Transverse colon (tissue), 4 donors: Measurements from ENCODE around the gene TRIM47. TPM values are rescaled to one million over a fixed set of nuclear protein-coding genes. Genes with fewer than 3 reads are reported as not detected.
A peak's percentile ranks its signal among the peaks of the same experiment; 100 is the strongest.
"Not testable (repeated sequence)": the region's sequence is repeated elsewhere in the genome, so short reads cannot be mapped to it uniquely, and the experiment has no call there.

Source experiments
- DNase-seq: peaks from one replicate; pipeline ENCODE4 v3.0.0-alpha.2; 2019
- H3K27ac ChIP-seq, 4 donors: fragments of 200-600 bp; sonication (generic); 2 replicates each; pipeline ENCODE4 v1.5.1; 2016 to 2018; ENCODE audit warnings: inconsistent platforms in 4 of 4
- H3K27me3 ChIP-seq: fragments of 200-600 bp; sonication (generic); 2 replicates; pipeline ENCODE4 v1.5.1; 2017; ENCODE audit warnings: inconsistent platforms
- H3K36me3 ChIP-seq, 4 donors: fragments of 200-600 bp; sonication (generic); 2 replicates each; pipeline ENCODE4 v1.5.1; 2017 to 2019; ENCODE audit warnings: inconsistent platforms in 4 of 4
- H3K4me1 ChIP-seq, 4 donors: fragments of 200-600 bp; sonication (generic); 2 replicates each; pipeline ENCODE4 v1.5.1; 2017 to 2020; ENCODE audit warnings: inconsistent platforms in 4 of 4
- H3K4me3 ChIP-seq, 4 donors: fragments of 200-600 bp; sonication (generic); 1 replicate in 1 of 4; 2 replicates in 3 of 4; pipeline versions ENCODE4 v1.5.1 to v1.6.1; 2017 to 2019; ENCODE audit warnings: inconsistent platforms in 4 of 4
- H3K9me3 ChIP-seq, 2 donors: fragments of 200-600 bp; sonication (generic); 2 replicates each; pipeline ENCODE4 v1.5.1; 2017 to 2019; ENCODE audit warnings: inconsistent platforms in 2 of 2
- CTCF ChIP-seq, 5 experiments: fragments of 200-600 bp in 3 of 5; fragments of 450-650 bp in 2 of 5; sonication (generic) in 3 of 5; IDR thresholded peaks; 1 replicate in 2 of 5; 2 replicates in 3 of 5; pipeline ENCODE4 v1.5.1; 2016 to 2017; ENCODE audit warnings: antibody characterized with exemption in 5 of 5, inconsistent platforms in 3 of 5, mild to moderate bottlenecking in 2 of 5, moderate library complexity in 1 of 5
- EP300 ChIP-seq: sonication (generic); formaldehyde crosslinking; IDR thresholded peaks from one replicate; pipeline ENCODE4 v1.6.1; 2017; ENCODE audit warnings: antibody characterized with exemption, low read depth
- POLR2A ChIP-seq: fragments of 450-650 bp; IDR thresholded peaks from one replicate; pipeline ENCODE4 v1.6.1; 2016; ENCODE audit warnings: antibody characterized with exemption, mild to moderate bottlenecking, moderate library complexity
- POLR2AphosphoS5 ChIP-seq, 3 donors: sonication (generic); formaldehyde crosslinking; IDR thresholded peaks; one replicate each; pipeline ENCODE4 v1.6.1; 2016; ENCODE audit warnings: antibody characterized with exemption in 3 of 3
- WGBS, 2 donors: methylation state at CpG; one replicate each; pipeline ENCODE4 v1.1.5; 2018; ENCODE audit warnings: low coverage in 1 of 2; 5-methylcytosine and 5-hydroxymethylcytosine counted together
- in situ Hi-C, 4 donors: fragments of 200-750 bp; cut with MboI; loops; one replicate each; pipeline versions ENCODE4 v1.15.0 to v1.15.1; 2017; ENCODE audit warnings: low sequenced_read_pairs in 3 of 4, low pct_ligation_motif_present in 1 of 4, low pct_unique_long_range_greater_than_20kb in 1 of 4
- intact Hi-C: fragments of 100-400 bp; cut with DNase I; formaldehyde crosslinking; loops from one replicate; pipeline ENCODE4 v1.15.1; 2023; ENCODE audit warnings: low total_unique reads
- total RNA-seq, 4 donors: library from RNA; depleted of rRNA; stranded (reverse); fragments of >200 nt; gene quantifications; one replicate each; pipeline ENCODE4 v1.1.0, GENCODE V29; 2016

Gene TRIM47
- total RNA-seq, 4 donors from 2014 or later, result 38.6 to 118 (median 41.0) TPM

GRCh38 chr17:75861927-75862317 is 16.5 kb downstream of the TRIM47 start:
- peak overlapping the region; percentile 31 to 59 (median 38) for H3K27ac ChIP-seq
- no peak overlapping the region for H3K4me3 ChIP-seq
- H3K9me3 ChIP-seq, result no peaks in the 10 kb centered on the region
- DNase-seq, result no peak
- 67 to 69% methylated on average over 1 to 9 of the region's 9 CpGs for WGBS, 2 donors
- no peaks in the 10 kb centered on the region for H3K27me3 ChIP-seq
- in situ Hi-C loops, result no loop called here
- no peaks in the 10 kb centered on the region for H3K36me3 ChIP-seq
- peaks cover 0 to 29% (median 10%) of the 10 kb centered on the region in 4 donors for H3K4me1 ChIP-seq
- peak; percentile 10 to 23 (median 22) for TF ChIP-seq POLR2AphosphoS5 (IDR thresholded peaks at IDR 0.05)
- no peak for TF ChIP-seq EP300
- intact Hi-C loops, result no loop called here

GRCh38 chr17:75859358-75859757 is 19.0 kb downstream of the TRIM47 start:
- Histone ChIP-seq H3K4me1 (peaks cover 4 to 27% (median 15%) of the 10 kb centered on the region in 4 donors), H3K27ac (peak overlapping the region; percentile 47 to 70 (median 60))
- H3K4me3 ChIP-seq, in situ Hi-C loops, H3K9me3 ChIP-seq, DNase-seq, H3K36me3 ChIP-seq, H3K27me3 ChIP-seq: not testable (repeated sequence)
- intact Hi-C loops, result loop anchor here (10.0 kb wide), 1 partner anchor 75 kb away; the partner anchor contains the start of gene UNK
- 81 to 89% methylated on average over 10 of the region's 10 CpGs for WGBS, 2 donors

GRCh38 chr17:75856062-75856756 is 22.2 kb downstream of the TRIM47 start:
- Histone ChIP-seq H3K4me1 (peaks cover 12 to 43% (median 22%) of the 10 kb centered on the region in 4 donors), H3K27me3 (no peaks in the 10 kb centered on the region), H3K4me3 (peak overlapping the region; percentile 69 to 99 (median 87)), H3K36me3 (peaks cover 0 to 6% (median 2%) of the 10 kb centered on the region in 4 donors), H3K9me3 (no peaks in the 10 kb centered on the region), H3K27ac (peak overlapping the region; percentile 94 to 100 (median 96))
- TF ChIP-seq CTCF (IDR thresholded peaks at IDR 0.05) (no peak), EP300 (no peak), POLR2AphosphoS5 (IDR thresholded peaks at IDR 0.05) (no peak), POLR2A (no peak)
- DNase-seq, result peak; percentile 51
- in situ Hi-C loops (no loop called here), intact Hi-C loops (loop anchor here (10.0 kb wide), 1 partner anchor 71 kb away; the partner anchor contains the start of gene UNK)
- 0 to 2% methylated on average over 2 to 14 of the region's 24 CpGs for WGBS, 2 donors

- H3K4me1 ChIP-seq, result peaks cover 12 to 43% (median 22%) of the 10 kb centered on the region in 4 donors
- in situ Hi-C loops, result no loop called here
These were observed 22.9 kb downstream of the TRIM47 start, which contains the start of gene WBP2 for GRCh38 chr17:75855310-75856061. TSS of gene WBP2 (minus strand) at chr17:75855335. CDS start at chr17:75855297, 38 bp downstream.

More at GRCh38 chr17:75855310-75856061, 22.9 kb downstream of the TRIM47 start, which contains the start of gene WBP2:
- peak within 1 kb of the TSS; percentile 69 to 99 (median 87) for H3K4me3 ChIP-seq
- DNase-seq, result peak; percentile 98
- H3K36me3 ChIP-seq, result peaks cover 0 to 13% (median 5%) of the 10 kb centered on the region in 4 donors
- peak; percentile 99 for TF ChIP-seq POLR2A
- peak in 4 of 5 experiments; percentile 23 to 50 (median 37) for TF ChIP-seq CTCF (IDR thresholded peaks at IDR 0.05)
- no peak for TF ChIP-seq EP300
- TF ChIP-seq POLR2AphosphoS5 (IDR thresholded peaks at IDR 0.05), result peak; percentile 99
- H3K27ac ChIP-seq, result peak within 1 kb of the TSS; percentile 94 to 100 (median 96)
- H3K9me3 ChIP-seq, result no peaks in the 10 kb centered on the region
- intact Hi-C loops, result loop anchor here (10.0 kb wide), 1 partner anchor 71 kb away; the partner anchor contains the start of gene UNK
- H3K27me3 ChIP-seq, result no peaks in the 10 kb centered on the region
- WGBS, 2 donors, result 0% methylated on average over 1 to 52 of the region's 58 CpGs
